T-helper 2 cell treated with Interferon-gamma antibody and Interleukin-4, amounts not matched to agents 5 μg/mL and 100 μg/mL, for 36 hours (primary cell): ENCODE data around the gene PIK3C2G.

ENCODE experiments used
- DNase-seq: peaks from one replicate; pipeline ENCODE4 v3.0.0; 2021; ENCODE audit warnings: low spot score
- H3K27ac Mint-ChIP-seq: one replicate; pipeline ENCODE4 v1.8.0; 2021; ENCODE audit warnings: mild to moderate bottlenecking, mixed read lengths
- H3K27me3 Mint-ChIP-seq: one replicate; pipeline ENCODE4 v1.8.0; 2021; ENCODE audit warnings: low read depth, mixed read lengths
- H3K36me3 Mint-ChIP-seq: one replicate; pipeline ENCODE4 v1.8.0; 2021; ENCODE audit warnings: low read depth, mixed read lengths
- H3K4me1 Mint-ChIP-seq: one replicate; pipeline ENCODE4 v1.8.0; 2021; ENCODE audit warnings: low read depth, mixed read lengths
- H3K4me3 Mint-ChIP-seq: one replicate; pipeline ENCODE4 v1.8.0; 2022; ENCODE audit warnings: mild to moderate bottlenecking, moderate library complexity, mixed read lengths
- H3K9me3 Mint-ChIP-seq: one replicate; pipeline ENCODE4 v1.8.0; 2021; ENCODE audit warnings: mixed read lengths

Gene PIK3C2G

GRCh38 chr12:18612971-18613370, 351.7 kb downstream of the PIK3C2G start:
- Mint-ChIP-seq H3K9me3 (peaks cover 13% of the 10 kb centered on the region), H3K4me3 (no peak overlapping the region), H3K27me3 (no peaks in the 10 kb centered on the region), H3K36me3 (no peaks in the 10 kb centered on the region), H3K27ac (no peak overlapping the region), H3K4me1 (no peaks in the 10 kb centered on the region)
- no peak for DNase-seq

- H3K36me3 Mint-ChIP-seq, result no peaks in the 10 kb centered on the region
- no peak for DNase-seq
- no peak overlapping the region for H3K27ac Mint-ChIP-seq
- H3K4me1 Mint-ChIP-seq, result no peaks in the 10 kb centered on the region
- peaks cover 25% of the 10 kb centered on the region for H3K9me3 Mint-ChIP-seq
- H3K27me3 Mint-ChIP-seq, result no peaks in the 10 kb centered on the region
- H3K4me3 Mint-ChIP-seq, result no peak overlapping the region
Measured at GRCh38 chr12:18620986-18621385, 359.7 kb downstream of the PIK3C2G start.

- Mint-ChIP-seq H3K4me3 (no peak overlapping the region), H3K27ac (no peak overlapping the region), H3K36me3 (no peaks in the 10 kb centered on the region), H3K9me3 (peaks cover 24% of the 10 kb centered on the region), H3K4me1 (no peaks in the 10 kb centered on the region), H3K27me3 (no peaks in the 10 kb centered on the region)
- no peak for DNase-seq
Measured at GRCh38 chr12:18629445-18629844, 368.1 kb downstream of the PIK3C2G start.

- no peak overlapping the region for H3K27ac Mint-ChIP-seq
- DNase-seq, result no peak
- no peaks in the 10 kb centered on the region for H3K27me3 Mint-ChIP-seq
- H3K9me3 Mint-ChIP-seq, result peaks cover 27% of the 10 kb centered on the region
- no peaks in the 10 kb centered on the region for H3K36me3 Mint-ChIP-seq
- H3K4me3 Mint-ChIP-seq, result no peak overlapping the region
- no peaks in the 10 kb centered on the region for H3K4me1 Mint-ChIP-seq
Measured at GRCh38 chr12:18629916-18630315, 368.6 kb downstream of the PIK3C2G start.

GRCh38 chr12:18631339-18631738, 370.0 kb downstream of the PIK3C2G start:
- no peaks in the 10 kb centered on the region for H3K36me3 Mint-ChIP-seq
- H3K27ac Mint-ChIP-seq, result no peak overlapping the region
- H3K27me3 Mint-ChIP-seq, result no peaks in the 10 kb centered on the region
- no peaks in the 10 kb centered on the region for H3K4me1 Mint-ChIP-seq
- DNase-seq, result no peak
- H3K9me3 Mint-ChIP-seq, result peaks cover 31% of the 10 kb centered on the region
- no peak overlapping the region for H3K4me3 Mint-ChIP-seq

- H3K36me3 Mint-ChIP-seq, result no peaks in the 10 kb centered on the region
- H3K9me3 Mint-ChIP-seq, result peaks cover 30% of the 10 kb centered on the region
- no peaks in the 10 kb centered on the region for H3K27me3 Mint-ChIP-seq
- H3K4me3 Mint-ChIP-seq, result no peak overlapping the region
- no peak overlapping the region for H3K27ac Mint-ChIP-seq
- no peaks in the 10 kb centered on the region for H3K4me1 Mint-ChIP-seq
- no peak for DNase-seq
Measured at GRCh38 chr12:18632848-18633247, 371.5 kb downstream of the PIK3C2G start.

GRCh38 chr12:18634382-18634781, 373.1 kb downstream of the PIK3C2G start:
- no peaks in the 10 kb centered on the region for H3K4me1 Mint-ChIP-seq
- H3K27me3 Mint-ChIP-seq, result no peaks in the 10 kb centered on the region
- peaks cover 25% of the 10 kb centered on the region for H3K9me3 Mint-ChIP-seq
- no peak overlapping the region for H3K4me3 Mint-ChIP-seq
- no peaks in the 10 kb centered on the region for H3K36me3 Mint-ChIP-seq
- no peak for DNase-seq
- H3K27ac Mint-ChIP-seq, result no peak overlapping the region

GRCh38 chr12:18640321-18640955, 379.1 kb downstream of the PIK3C2G start:
- Mint-ChIP-seq H3K27me3 (no peaks in the 10 kb centered on the region), H3K36me3 (no peaks in the 10 kb centered on the region), H3K27ac (no peak overlapping the region), H3K9me3 (peaks cover 8% of the 10 kb centered on the region), H3K4me3 (no peak overlapping the region), H3K4me1 (no peaks in the 10 kb centered on the region)
- DNase-seq, result no peak

- Mint-ChIP-seq H3K4me1 (no peaks in the 10 kb centered on the region), H3K4me3 (no peak overlapping the region), H3K9me3 (peaks cover 4% of the 10 kb centered on the region), H3K27me3 (no peaks in the 10 kb centered on the region), H3K27ac (no peak overlapping the region), H3K36me3 (no peaks in the 10 kb centered on the region)
- DNase-seq, result no peak
Measured at GRCh38 chr12:18643681-18644080, 382.4 kb downstream of the PIK3C2G start.

- Mint-ChIP-seq H3K4me3 (no peak overlapping the region), H3K36me3 (no peaks in the 10 kb centered on the region)
Measured at GRCh38 chr12:18644564-18644963, 383.2 kb downstream of the PIK3C2G start.

GRCh38 chr12:18646286-18646890, 385.1 kb downstream of the PIK3C2G start:
- Mint-ChIP-seq H3K27ac (no peak overlapping the region), H3K4me3 (no peak overlapping the region), H3K27me3 (no peaks in the 10 kb centered on the region), H3K36me3 (no peaks in the 10 kb centered on the region), H3K9me3 (peaks cover 10% of the 10 kb centered on the region), H3K4me1 (no peaks in the 10 kb centered on the region)
- no peak for DNase-seq

More at GRCh38 chr12:18644564-18644963, 383.2 kb downstream of the PIK3C2G start:
- no peaks in the 10 kb centered on the region for H3K4me1 Mint-ChIP-seq
- no peak for DNase-seq
- no peak overlapping the region for H3K27ac Mint-ChIP-seq
- H3K9me3 Mint-ChIP-seq, result peaks cover 4% of the 10 kb centered on the region
- H3K27me3 Mint-ChIP-seq, result no peaks in the 10 kb centered on the region

- Mint-ChIP-seq H3K27ac (no peak overlapping the region), H3K36me3 (no peaks in the 10 kb centered on the region), H3K4me3 (no peak overlapping the region), H3K4me1 (no peaks in the 10 kb centered on the region), H3K27me3 (no peaks in the 10 kb centered on the region), H3K9me3 (peaks cover 24% of the 10 kb centered on the region)
- DNase-seq, result no peak
Measured at GRCh38 chr12:18651525-18651924, 390.2 kb downstream of the PIK3C2G start.

- no peaks in the 10 kb centered on the region for H3K27me3 Mint-ChIP-seq
- H3K9me3 Mint-ChIP-seq, result peaks cover 35% of the 10 kb centered on the region
- no peak overlapping the region for H3K27ac Mint-ChIP-seq
- no peak for DNase-seq
- no peak overlapping the region for H3K4me3 Mint-ChIP-seq
- no peaks in the 10 kb centered on the region for H3K4me1 Mint-ChIP-seq
- no peaks in the 10 kb centered on the region for H3K36me3 Mint-ChIP-seq
Measured at GRCh38 chr12:18652596-18652995, 391.3 kb downstream of the PIK3C2G start.

- Mint-ChIP-seq H3K4me1 (no peaks in the 10 kb centered on the region), H3K36me3 (no peaks in the 10 kb centered on the region), H3K27ac (no peak overlapping the region), H3K4me3 (no peak overlapping the region), H3K27me3 (no peaks in the 10 kb centered on the region), H3K9me3 (peaks cover 41% of the 10 kb centered on the region)
- DNase-seq, result no peak
Measured at GRCh38 chr12:18653465-18653864, 392.1 kb downstream of the PIK3C2G start.

GRCh38 chr12:18655351-18655750, 394.0 kb downstream of the PIK3C2G start:
- Mint-ChIP-seq H3K27me3 (no peaks in the 10 kb centered on the region), H3K4me3 (no peak overlapping the region), H3K9me3 (peaks cover 47% of the 10 kb centered on the region), H3K4me1 (no peaks in the 10 kb centered on the region), H3K36me3 (no peaks in the 10 kb centered on the region), H3K27ac (no peak overlapping the region)
- no peak for DNase-seq
